Epithelial cell of proximal tubule (primary cell): ENCODE results near the gene XPNPEP1. TPM values are rescaled to one million over a fixed set of nuclear protein-coding genes. Genes with fewer than 3 reads are reported as not detected.

ENCODE experiments used
- DNase-seq: peaks from one replicate; pipeline ENCODE4 v3.0.0-alpha.2; 2011; ENCODE audit warnings: low read depth
- H3K4me3 ChIP-seq: 2 replicates; pipeline ENCODE4 v1.5.1; 2011; ENCODE audit warnings: low read depth, mild to moderate bottlenecking, low read length
- total RNA-seq: library from RNA; depleted of rRNA; stranded (reverse); fragments of >200 nt; gene quantifications from 2 replicates; pipeline ENCODE4 v1.2.3, GENCODE V29; 2015
- TF ChIP-seq, protein P1 (sequence below): conservative IDR thresholded peaks from 2 replicates; pipeline ENCODE4 v1.5.1; 2012; ENCODE audit warnings: low read depth, mild to moderate bottlenecking, low read length

Gene XPNPEP1
- total RNA-seq, 1 donor from 2014 or later, result 191 TPM

- no peak overlapping the region for H3K4me3 ChIP-seq
- TF ChIP-seq, protein P1, sequence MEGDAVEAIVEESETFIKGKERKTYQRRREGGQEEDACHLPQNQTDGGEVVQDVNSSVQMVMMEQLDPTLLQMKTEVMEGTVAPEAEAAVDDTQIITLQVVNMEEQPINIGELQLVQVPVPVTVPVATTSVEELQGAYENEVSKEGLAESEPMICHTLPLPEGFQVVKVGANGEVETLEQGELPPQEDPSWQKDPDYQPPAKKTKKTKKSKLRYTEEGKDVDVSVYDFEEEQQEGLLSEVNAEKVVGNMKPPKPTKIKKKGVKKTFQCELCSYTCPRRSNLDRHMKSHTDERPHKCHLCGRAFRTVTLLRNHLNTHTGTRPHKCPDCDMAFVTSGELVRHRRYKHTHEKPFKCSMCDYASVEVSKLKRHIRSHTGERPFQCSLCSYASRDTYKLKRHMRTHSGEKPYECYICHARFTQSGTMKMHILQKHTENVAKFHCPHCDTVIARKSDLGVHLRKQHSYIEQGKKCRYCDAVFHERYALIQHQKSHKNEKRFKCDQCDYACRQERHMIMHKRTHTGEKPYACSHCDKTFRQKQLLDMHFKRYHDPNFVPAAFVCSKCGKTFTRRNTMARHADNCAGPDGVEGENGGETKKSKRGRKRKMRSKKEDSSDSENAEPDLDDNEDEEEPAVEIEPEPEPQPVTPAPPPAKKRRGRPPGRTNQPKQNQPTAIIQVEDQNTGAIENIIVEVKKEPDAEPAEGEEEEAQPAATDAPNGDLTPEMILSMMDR, result no peak
- no peak for DNase-seq
These were observed 36.1 kb downstream of the XPNPEP1 start for GRCh38 chr10:109887243-109887642.

DNA sequence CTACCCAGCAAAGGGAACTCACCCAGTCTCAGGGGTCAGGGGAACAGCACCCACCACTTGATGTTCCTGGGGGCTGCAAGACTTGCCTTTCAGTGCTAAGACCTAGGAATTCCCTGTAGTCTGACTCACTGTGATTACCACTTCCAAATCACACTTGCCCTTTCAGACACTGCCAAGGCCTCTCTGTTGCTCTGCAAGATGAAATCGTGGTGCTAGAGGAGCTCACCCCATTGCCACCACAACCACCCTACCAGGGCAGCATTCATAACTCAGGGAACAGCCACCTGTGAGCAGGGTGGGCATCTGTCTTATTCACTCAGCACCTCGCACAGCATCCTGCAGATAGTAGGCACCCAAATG, 36.5 kb downstream of the XPNPEP1 start:
- TF ChIP-seq, protein P1, result no peak
- no peak overlapping the region for H3K4me3 ChIP-seq
- no peak for DNase-seq

DNA sequence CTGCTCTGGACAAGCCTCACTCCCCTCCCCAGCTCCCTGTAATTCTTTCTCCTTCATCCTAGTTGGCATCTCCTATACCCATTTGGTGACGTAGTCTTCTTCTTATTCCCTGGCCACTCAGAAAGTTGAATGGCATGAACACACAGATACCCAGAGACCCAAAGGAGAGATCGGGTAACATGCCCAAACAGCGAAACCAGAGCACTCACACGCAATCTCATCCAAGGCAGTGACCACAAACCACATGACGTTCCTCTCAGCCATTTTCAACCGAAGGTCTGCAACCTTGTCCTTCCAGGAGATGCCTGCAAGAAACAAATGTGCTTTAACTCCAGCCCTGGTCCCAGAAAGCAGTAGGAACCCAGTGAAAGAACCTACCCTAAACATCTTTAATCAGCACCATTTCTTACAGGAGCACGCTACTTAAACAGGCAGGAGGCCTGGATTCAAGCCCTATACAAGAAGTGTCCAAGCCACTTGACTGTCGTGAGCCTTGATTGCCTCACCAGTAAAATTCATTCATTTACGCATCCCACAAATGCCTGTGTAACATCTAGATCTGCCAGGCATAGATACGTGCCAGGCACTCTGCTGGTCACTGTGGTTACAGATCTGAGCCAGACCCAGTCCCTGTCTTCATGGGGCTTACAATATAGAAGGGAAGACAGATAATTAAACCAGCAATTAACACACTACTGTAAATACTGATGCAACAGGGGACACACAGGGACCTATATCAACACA, 37.1 kb downstream of the XPNPEP1 start:
- H3K4me3 ChIP-seq, result no peak overlapping the region
- no peak for DNase-seq
- TF ChIP-seq, protein P1, result no peak

DNA sequence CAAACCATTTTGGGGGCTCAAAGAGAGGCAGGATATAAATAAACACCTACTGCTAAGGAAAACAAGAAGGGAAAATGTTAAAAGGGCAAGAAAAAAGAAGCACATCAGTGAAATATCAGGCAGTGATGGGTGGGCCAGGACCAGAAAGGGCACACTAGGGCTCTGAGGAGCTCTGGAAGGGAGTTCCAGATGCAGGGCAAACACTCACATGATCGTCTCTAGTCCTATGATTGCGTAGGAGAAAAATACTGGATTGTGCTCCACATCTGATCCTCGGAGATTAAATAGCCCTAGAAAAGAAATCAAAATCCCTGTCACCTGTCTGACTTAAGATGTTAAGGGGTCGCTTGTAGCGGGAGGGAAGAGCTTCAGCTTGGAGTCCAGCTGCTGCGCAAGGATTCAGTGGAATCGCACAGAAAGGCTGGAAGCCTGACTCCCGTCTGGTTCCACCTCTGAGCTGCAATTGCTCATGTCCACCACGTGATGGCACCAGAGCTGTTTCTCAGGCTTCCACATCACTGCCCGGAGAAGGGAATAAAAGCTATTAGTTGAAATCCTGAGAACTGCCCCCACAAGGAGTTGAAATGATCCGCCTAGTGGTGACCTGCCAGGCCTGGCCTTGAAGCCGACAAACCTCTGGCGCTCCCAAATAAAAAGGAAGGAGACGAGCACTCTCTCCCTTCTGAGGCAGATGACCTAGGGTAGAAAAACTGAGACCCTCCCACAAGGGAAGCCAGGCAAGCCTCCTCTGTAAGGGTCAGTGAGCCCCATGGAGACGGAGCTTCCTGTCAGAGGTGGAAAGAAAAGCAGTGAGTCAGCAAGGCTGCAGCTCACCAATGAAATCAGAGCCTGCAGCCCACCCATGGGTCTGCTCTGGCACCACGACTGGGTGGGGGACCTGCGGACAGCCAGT, 39.2 kb downstream of the XPNPEP1 start:
- DNase-seq, result no peak
- TF ChIP-seq, protein P1, result peak; percentile 99
- peak overlapping the region; percentile 21 for H3K4me3 ChIP-seq

DNA sequence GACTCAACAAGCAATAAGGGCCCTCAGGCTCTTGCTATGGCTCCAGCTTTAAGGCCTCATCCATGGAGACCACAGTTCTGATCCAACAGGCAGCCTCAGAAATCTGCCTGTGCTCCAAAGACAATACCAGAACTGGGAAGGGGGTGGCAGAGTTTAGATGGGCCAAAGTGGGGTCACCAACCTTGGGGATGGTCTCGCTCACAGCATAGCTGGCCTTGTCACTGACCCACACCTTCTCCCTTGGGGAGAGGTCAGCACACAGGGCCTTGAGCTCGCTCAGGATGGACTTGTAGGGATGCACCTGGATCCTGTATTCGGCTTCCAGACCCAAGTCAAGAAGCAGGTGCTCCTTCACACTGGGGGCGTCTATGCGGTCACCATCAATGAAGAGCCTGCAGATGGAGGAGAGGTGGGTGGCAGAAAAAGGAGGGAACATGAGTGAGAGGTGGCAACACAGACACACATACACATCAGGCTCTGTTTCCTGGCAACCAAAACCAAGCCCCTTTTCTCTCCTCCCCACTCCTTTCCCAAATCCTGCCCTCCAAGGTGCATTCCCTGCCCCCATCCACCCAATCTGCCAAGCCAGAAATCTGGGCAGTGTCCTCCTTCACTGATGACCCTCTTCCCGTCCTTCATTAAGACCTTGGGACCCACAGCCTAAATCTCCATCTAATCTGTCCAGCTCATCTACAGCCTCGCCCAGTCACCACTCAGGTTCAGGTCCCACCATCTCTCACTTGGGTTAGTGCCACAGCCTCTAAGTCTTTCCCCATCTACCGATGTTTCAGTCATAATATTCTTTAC, 40.9 kb downstream of the XPNPEP1 start:
- TF ChIP-seq, protein P1, result no peak
- H3K4me3 ChIP-seq, result no peak overlapping the region
- DNase-seq, result no peak

GRCh38 chr10:109881769-109882057, 41.6 kb downstream of the XPNPEP1 start:
- TF ChIP-seq, protein P1, result no peak
- no peak overlapping the region for H3K4me3 ChIP-seq

More at GRCh38 chr10:109881769-109882057, 41.6 kb downstream of the XPNPEP1 start:
- DNase-seq, result no peak
